Tibial nerve (tissue), 4 donors: ENCODE results near the gene AADAT. TPM values are rescaled to one million over a fixed set of nuclear protein-coding genes. Genes with fewer than 3 reads are reported as not detected.

ENCODE experiments used
- DNase-seq, 2 donors: peaks; one replicate each; pipeline ENCODE4 v3.0.0-alpha.2; 2019; ENCODE audit warnings: low spot score in 2 of 2
- H3K27ac ChIP-seq, 4 donors: fragments of 200-600 bp; sonication (generic) in 3 of 4; one replicate each; pipeline ENCODE4 v1.5.1; 2017 to 2019; ENCODE audit warnings: mild to moderate bottlenecking in 1 of 4
- H3K27me3 ChIP-seq, 2 donors: fragments of 200-600 bp; sonication (generic) in 1 of 2; one replicate each; pipeline versions ENCODE4 v1.5.1 to v1.6.0; 2017 to 2019
- H3K36me3 ChIP-seq, 3 donors: fragments of 200-600 bp; sonication (generic); one replicate each; pipeline ENCODE4 v1.5.1; 2018 to 2019
- H3K4me1 ChIP-seq, 4 donors: fragments of 200-600 bp; sonication (generic) in 3 of 4; one replicate each; pipeline ENCODE4 v1.5.1; 2017 to 2019
- H3K4me3 ChIP-seq, 4 donors: fragments of 200-600 bp; sonication (generic) in 3 of 4; one replicate each; pipeline ENCODE4 v1.5.1; 2017 to 2019; ENCODE audit warnings: mild to moderate bottlenecking in 1 of 4, moderate library complexity in 1 of 4
- H3K9me3 ChIP-seq, 4 donors: fragments of 200-600 bp; sonication (generic) in 3 of 4; one replicate each; pipeline ENCODE4 v1.5.1; 2017 to 2019
- CTCF ChIP-seq, 5 experiments: fragments of 200-600 bp in 3 of 5; fragments of 450-650 bp in 2 of 5; sonication (generic) in 3 of 5; IDR thresholded peaks; one replicate each; pipeline ENCODE4 v1.5.1; 2016 to 2019; ENCODE audit warnings: antibody characterized with exemption in 5 of 5, mild to moderate bottlenecking in 3 of 5, moderate library complexity in 2 of 5
- EP300 ChIP-seq, 2 donors: sonication (generic); formaldehyde crosslinking; IDR thresholded peaks; one replicate each; pipeline ENCODE4 v1.6.1; 2017; ENCODE audit warnings: antibody characterized with exemption in 2 of 2, mild to moderate bottlenecking in 1 of 2
- POLR2A ChIP-seq, 2 donors: fragments of 450-650 bp; IDR thresholded peaks; one replicate each; pipeline ENCODE4 v1.6.1; 2017; ENCODE audit warnings: antibody characterized with exemption in 2 of 2, mild to moderate bottlenecking in 2 of 2, moderate library complexity in 2 of 2
- WGBS, 2 donors: methylation state at CpG; one replicate each; pipeline ENCODE4 v1.1.5; 2018; 5-methylcytosine and 5-hydroxymethylcytosine counted together
- total RNA-seq, 4 donors: library from RNA; depleted of rRNA; stranded (reverse); fragments of >200 nt; gene quantifications; one replicate each; pipeline ENCODE4 v1.1.0, GENCODE V29; 2016

AADAT gene
- total RNA-seq, 4 donors from 2014 or later: 4.9 to 12.0 (median 8.2) TPM

DNA sequence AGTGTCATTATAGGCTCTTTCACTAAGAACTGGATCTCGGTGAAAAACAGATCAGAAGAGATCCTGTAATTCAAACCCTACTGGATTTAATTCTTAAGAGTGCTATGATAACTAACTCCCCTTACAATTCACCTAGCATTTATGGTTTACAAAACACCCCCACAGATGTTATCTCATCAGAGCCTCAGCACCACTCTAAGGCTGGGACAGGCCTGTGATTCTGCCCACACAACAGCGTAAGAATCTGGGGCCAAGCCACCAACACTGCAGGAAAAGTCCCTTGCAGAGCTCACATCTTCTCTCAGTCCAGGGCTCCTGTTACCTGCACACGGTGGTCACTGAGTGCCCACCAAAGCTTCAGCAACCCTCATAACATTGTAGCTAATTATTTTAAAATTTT, 72.5 kb downstream of the AADAT start:
- peaks cover 0 to 6% (median 0%) of the 10 kb centered on the region in 4 donors for H3K4me1 ChIP-seq
- H3K27me3 ChIP-seq: no peaks in the 10 kb centered on the region
- no peak overlapping the region for H3K4me3 ChIP-seq
- DNase-seq: no peak
- no peaks in the 10 kb centered on the region for H3K36me3 ChIP-seq
- WGBS, 2 donors: 62 to 72% methylated on average over 3 of the region's 3 CpGs
- peak overlapping the region in 2 of 4 donors; percentile 37 to 40 for H3K27ac ChIP-seq
- no peaks in the 10 kb centered on the region for H3K9me3 ChIP-seq
- no peak for TF ChIP-seq POLR2A (IDR thresholded peaks at IDR 0.05)
- no peak for TF ChIP-seq CTCF (IDR thresholded peaks at IDR 0.05)
- no peak for TF ChIP-seq EP300 (IDR thresholded peaks at IDR 0.05)

- Histone ChIP-seq H3K27me3 (no peaks in the 10 kb centered on the region), H3K4me3 (no peak overlapping the region), H3K36me3 (no peaks in the 10 kb centered on the region), H3K9me3 (no peaks in the 10 kb centered on the region), H3K4me1 (peaks cover 0 to 3% (median 0%) of the 10 kb centered on the region in 4 donors), H3K27ac (peak overlapping the region in 2 of 4 donors; percentile 35 to 56)
- no peak for DNase-seq
- 45 to 47% methylated on average over 4 of the region's 4 CpGs for WGBS, 2 donors
- TF ChIP-seq EP300 (IDR thresholded peaks at IDR 0.05) (no peak), CTCF (IDR thresholded peaks at IDR 0.05) (no peak), POLR2A (IDR thresholded peaks at IDR 0.05) (no peak)
These were observed 74.5 kb downstream of the AADAT start for GRCh38 chr4:170015285-170015684.

- Histone ChIP-seq H3K36me3 (no peaks in the 10 kb centered on the region), H3K27me3 (no peaks in the 10 kb centered on the region), H3K27ac (peak overlapping the region in 1 of 4 donors; percentile 56), H3K4me1 (peaks cover 0 to 3% (median 0%) of the 10 kb centered on the region in 4 donors), H3K9me3 (no peaks in the 10 kb centered on the region), H3K4me3 (no peak overlapping the region)
- DNase-seq: no peak
- 31 to 46% methylated on average over 6 of the region's 6 CpGs for WGBS, 2 donors
- TF ChIP-seq EP300 (IDR thresholded peaks at IDR 0.05): no peak
- no peak for TF ChIP-seq CTCF (IDR thresholded peaks at IDR 0.05)
- no peak for TF ChIP-seq POLR2A (IDR thresholded peaks at IDR 0.05)
These were observed 75.3 kb downstream of the AADAT start for GRCh38 chr4:170014359-170015011.

GRCh38 chr4:170012629-170012958, 77.2 kb downstream of the AADAT start:
- Histone ChIP-seq H3K9me3 (no peaks in the 10 kb centered on the region), H3K36me3 (no peaks in the 10 kb centered on the region), H3K27ac (no peak overlapping the region), H3K27me3 (no peaks in the 10 kb centered on the region), H3K4me3 (no peak overlapping the region), H3K4me1 (peaks cover 0 to 3% (median 0%) of the 10 kb centered on the region in 4 donors)
- DNase-seq: no peak
- 86 to 90% methylated on average over 2 of the region's 2 CpGs for WGBS, 2 donors
- TF ChIP-seq POLR2A (IDR thresholded peaks at IDR 0.05): no peak
- TF ChIP-seq CTCF (IDR thresholded peaks at IDR 0.05): no peak
- TF ChIP-seq EP300 (IDR thresholded peaks at IDR 0.05): no peak

DNA sequence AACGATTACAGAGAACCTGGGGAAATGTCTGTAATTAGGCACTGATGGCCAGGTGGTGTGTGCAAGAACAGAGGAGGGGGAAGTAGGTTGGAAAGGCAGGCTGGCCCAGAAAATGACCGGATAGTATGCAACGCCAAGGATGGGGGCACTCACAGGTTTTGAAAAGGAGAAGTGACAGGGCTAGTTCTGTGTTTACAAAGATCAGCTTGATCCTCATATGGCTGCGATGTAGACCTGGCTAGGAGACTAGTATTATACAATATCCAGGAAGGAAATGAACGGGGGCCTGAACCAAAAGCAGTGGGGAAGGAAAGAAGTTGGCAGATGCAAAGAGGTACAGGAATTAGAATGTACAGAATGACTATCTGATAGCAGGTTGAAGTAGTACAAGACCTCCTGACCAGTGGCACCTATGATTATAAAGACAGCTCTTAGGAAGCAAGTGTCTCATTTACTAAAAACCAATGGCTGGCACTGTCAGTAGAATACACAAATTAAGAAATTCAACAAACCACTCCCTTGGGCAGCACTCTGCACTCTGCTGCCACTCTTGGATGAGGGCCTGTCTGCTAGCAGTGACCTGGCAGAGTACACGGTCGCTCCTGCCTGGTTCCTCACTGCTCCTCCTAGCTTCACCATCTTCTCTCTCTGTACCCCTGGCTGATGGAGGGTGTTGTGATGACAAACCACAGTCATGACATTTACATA, 77.7 kb downstream of the AADAT start:
- H3K27me3 ChIP-seq: no peaks in the 10 kb centered on the region
- H3K4me3 ChIP-seq: no peak overlapping the region
- no peak overlapping the region for H3K27ac ChIP-seq
- no peaks in the 10 kb centered on the region for H3K9me3 ChIP-seq
- H3K4me1 ChIP-seq: peaks cover 0 to 3% (median 0%) of the 10 kb centered on the region in 4 donors
- 73 to 75% methylated on average over 7 of the region's 7 CpGs for WGBS, 2 donors
- TF ChIP-seq EP300 (IDR thresholded peaks at IDR 0.05): no peak
- TF ChIP-seq CTCF (IDR thresholded peaks at IDR 0.05): no peak
- TF ChIP-seq POLR2A (IDR thresholded peaks at IDR 0.05): no peak
- DNase-seq: no peak
- H3K36me3 ChIP-seq: no peaks in the 10 kb centered on the region
